Measurements from ENCODE around the gene TEC. TPM values are rescaled to one million over a fixed set of nuclear protein-coding genes. Genes with fewer than 3 reads are reported as not detected.

TEC gene
- total RNA-seq, 1 donor from 2014 or later: 0.35 TPM

DNA sequence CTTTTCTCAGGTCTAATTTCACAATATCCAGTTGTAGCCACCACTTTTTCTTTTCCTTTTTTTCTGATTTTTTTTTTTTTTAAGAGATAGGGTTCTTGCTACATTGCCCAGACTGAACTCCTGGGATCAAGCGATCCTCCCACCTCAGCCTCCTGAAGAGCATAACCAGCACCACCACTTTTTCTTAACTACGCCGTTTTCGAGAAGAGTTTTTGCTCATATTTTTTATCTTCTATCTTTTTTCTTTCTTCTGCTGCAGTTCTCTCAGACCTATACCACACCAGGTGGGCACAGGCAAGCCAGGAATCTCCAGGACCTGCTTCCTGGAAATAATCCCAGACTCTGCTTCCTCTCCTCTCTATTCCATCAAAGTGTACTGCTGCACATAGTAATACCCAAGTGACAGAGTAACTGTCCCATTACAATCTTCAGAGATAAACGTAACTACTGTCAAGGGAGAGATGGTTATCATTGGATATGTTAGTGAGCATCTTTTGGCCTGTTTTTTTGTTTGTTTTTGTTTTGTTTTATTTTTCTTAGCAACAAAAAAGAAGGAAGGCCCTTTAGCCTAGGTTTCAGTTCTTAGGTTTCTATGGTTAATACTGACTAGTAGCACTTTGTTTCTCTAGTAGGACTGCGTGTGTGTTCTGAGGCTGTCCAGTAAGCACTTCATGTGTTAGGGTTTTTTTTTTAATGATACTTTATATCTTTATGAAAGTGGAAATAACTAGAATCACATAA lies 76.4 kb downstream of the TEC start:
- no peaks in the 10 kb centered on the region for H3K4me1 Mint-ChIP-seq (ENCODE audit: low read depth)
- no peak for DNase-seq (ENCODE audit: low spot score)
- H3K27ac Mint-ChIP-seq (ENCODE audit: unreplicated experiment): no peak overlapping the region
- no peaks in the 10 kb centered on the region for H3K36me3 Mint-ChIP-seq (ENCODE audit: low read depth)
- peaks cover 43% of the 10 kb centered on the region for H3K27me3 Mint-ChIP-seq (ENCODE audit: low read depth)
- no peak overlapping the region for H3K4me3 Mint-ChIP-seq (ENCODE audit: unreplicated experiment)
- TF ChIP-seq, protein P1, sequence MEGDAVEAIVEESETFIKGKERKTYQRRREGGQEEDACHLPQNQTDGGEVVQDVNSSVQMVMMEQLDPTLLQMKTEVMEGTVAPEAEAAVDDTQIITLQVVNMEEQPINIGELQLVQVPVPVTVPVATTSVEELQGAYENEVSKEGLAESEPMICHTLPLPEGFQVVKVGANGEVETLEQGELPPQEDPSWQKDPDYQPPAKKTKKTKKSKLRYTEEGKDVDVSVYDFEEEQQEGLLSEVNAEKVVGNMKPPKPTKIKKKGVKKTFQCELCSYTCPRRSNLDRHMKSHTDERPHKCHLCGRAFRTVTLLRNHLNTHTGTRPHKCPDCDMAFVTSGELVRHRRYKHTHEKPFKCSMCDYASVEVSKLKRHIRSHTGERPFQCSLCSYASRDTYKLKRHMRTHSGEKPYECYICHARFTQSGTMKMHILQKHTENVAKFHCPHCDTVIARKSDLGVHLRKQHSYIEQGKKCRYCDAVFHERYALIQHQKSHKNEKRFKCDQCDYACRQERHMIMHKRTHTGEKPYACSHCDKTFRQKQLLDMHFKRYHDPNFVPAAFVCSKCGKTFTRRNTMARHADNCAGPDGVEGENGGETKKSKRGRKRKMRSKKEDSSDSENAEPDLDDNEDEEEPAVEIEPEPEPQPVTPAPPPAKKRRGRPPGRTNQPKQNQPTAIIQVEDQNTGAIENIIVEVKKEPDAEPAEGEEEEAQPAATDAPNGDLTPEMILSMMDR (IDR thresholded peaks at IDR 0.05): no peak
- no peaks in the 10 kb centered on the region for H3K9me3 Mint-ChIP-seq (ENCODE audit: low read depth)

DNA sequence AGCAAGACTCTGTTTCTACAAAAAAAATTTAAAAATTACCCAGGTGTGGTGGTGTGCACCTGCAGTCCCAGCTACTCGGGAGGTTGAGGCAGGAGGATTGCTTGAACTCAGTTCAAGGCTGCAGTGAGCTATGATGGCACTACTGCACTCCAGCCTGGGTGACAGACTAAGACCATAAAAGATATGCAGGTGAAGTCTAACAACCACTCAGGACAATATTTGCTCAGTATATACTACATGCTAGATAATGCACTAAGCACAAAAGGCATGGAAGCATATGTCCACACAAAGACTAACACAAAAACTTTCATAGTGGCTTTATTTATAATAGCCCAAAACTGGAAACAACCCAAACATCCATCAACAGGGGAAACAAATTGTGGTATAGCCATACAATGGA lies 77.9 kb downstream of the TEC start:
- TF ChIP-seq, protein P1 (IDR thresholded peaks at IDR 0.05): no peak
- no peak for DNase-seq (ENCODE audit: low spot score)
- H3K27me3 Mint-ChIP-seq (ENCODE audit: low read depth): peaks cover 33% of the 10 kb centered on the region
- no peak overlapping the region for H3K4me3 Mint-ChIP-seq (ENCODE audit: unreplicated experiment)
- no peaks in the 10 kb centered on the region for H3K36me3 Mint-ChIP-seq (ENCODE audit: low read depth)
- no peaks in the 10 kb centered on the region for H3K9me3 Mint-ChIP-seq (ENCODE audit: low read depth)
- H3K4me1 Mint-ChIP-seq (ENCODE audit: low read depth): no peaks in the 10 kb centered on the region
- no peak overlapping the region for H3K27ac Mint-ChIP-seq (ENCODE audit: unreplicated experiment)

DNA sequence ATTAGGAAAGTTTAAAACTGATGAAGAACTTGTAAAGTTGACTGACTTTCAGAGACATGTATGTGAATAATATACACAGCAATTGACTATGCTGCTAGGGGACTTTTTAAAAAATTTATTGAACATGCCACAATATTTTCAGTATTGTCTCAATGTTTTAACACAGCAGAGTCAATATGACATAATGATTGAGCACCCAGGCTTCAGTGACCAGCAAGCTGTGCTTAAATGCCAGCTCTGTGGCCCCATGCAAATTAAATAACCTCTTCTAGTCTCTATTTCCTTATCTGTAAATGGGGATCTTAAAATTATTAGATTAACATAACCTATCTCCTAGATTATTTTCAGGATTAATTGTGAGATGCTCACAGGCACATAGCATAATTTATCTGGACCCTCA lies 78.8 kb downstream of the TEC start:
- Mint-ChIP-seq H3K27me3 (ENCODE audit: low read depth) (peaks cover 33% of the 10 kb centered on the region), H3K9me3 (ENCODE audit: low read depth) (no peaks in the 10 kb centered on the region)

DNA sequence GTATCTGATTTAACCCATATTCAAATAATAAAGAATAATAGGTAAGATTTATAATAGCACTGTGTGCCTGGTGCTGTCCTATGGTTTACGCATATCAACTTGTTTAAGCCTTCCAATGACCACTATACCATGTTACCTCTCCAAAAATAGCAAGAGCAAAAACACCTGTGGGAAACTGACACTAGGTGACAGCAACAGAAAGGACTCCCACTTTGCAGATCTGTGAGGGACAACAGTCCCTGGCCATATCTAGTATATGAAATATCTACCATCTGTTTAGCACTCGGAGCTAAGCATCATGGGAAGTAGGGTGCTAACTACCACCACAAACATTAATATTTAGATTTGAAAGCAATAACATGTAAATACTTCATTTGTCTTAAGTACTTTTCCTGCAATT lies 79.9 kb downstream of the TEC start:
- H3K4me1 Mint-ChIP-seq (ENCODE audit: low read depth): peaks cover 4% of the 10 kb centered on the region
- TF ChIP-seq, protein P1 (IDR thresholded peaks at IDR 0.05): no peak
- no peak overlapping the region for H3K4me3 Mint-ChIP-seq (ENCODE audit: unreplicated experiment)
- H3K27ac Mint-ChIP-seq (ENCODE audit: unreplicated experiment): no peak overlapping the region
- H3K27me3 Mint-ChIP-seq (ENCODE audit: low read depth): peaks cover 30% of the 10 kb centered on the region
- no peaks in the 10 kb centered on the region for H3K9me3 Mint-ChIP-seq (ENCODE audit: low read depth)
- no peak for DNase-seq (ENCODE audit: low spot score)
- no peaks in the 10 kb centered on the region for H3K36me3 Mint-ChIP-seq (ENCODE audit: low read depth)

More for the DNA sequence above, 78.8 kb downstream of the TEC start:
- H3K27ac Mint-ChIP-seq (ENCODE audit: unreplicated experiment): no peak overlapping the region
- no peaks in the 10 kb centered on the region for H3K36me3 Mint-ChIP-seq (ENCODE audit: low read depth)
- TF ChIP-seq, protein P1 (IDR thresholded peaks at IDR 0.05): no peak
- H3K4me1 Mint-ChIP-seq (ENCODE audit: low read depth): no peaks in the 10 kb centered on the region
- DNase-seq (ENCODE audit: low spot score): no peak
- no peak overlapping the region for H3K4me3 Mint-ChIP-seq (ENCODE audit: unreplicated experiment)

DNA sequence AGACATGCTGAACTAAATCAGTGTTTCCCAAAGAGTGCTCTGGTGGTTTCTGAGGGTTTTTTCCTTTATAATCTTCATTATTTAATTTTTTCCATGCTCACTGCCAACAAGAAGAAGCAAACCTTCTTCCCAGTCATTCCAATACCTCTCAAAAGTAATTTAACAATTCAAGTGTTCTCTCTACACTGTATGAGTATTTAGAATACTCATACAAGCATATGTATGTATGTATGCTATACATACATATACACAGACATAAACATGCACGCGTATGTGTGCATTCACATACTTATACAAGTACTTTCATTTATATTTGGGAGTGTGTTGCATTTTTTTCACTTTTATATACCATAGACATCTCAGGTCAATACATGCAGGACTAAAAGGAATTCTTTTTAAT lies 81.2 kb downstream of the TEC start:
- TF ChIP-seq, protein P1 (IDR thresholded peaks at IDR 0.05): no peak
- no peaks in the 10 kb centered on the region for H3K36me3 Mint-ChIP-seq (ENCODE audit: low read depth)
- H3K4me1 Mint-ChIP-seq (ENCODE audit: low read depth): peaks cover 4% of the 10 kb centered on the region
- no peaks in the 10 kb centered on the region for H3K9me3 Mint-ChIP-seq (ENCODE audit: low read depth)
- H3K4me3 Mint-ChIP-seq (ENCODE audit: unreplicated experiment): no peak overlapping the region
- no peak for DNase-seq (ENCODE audit: low spot score)
- no peak overlapping the region for H3K27ac Mint-ChIP-seq (ENCODE audit: unreplicated experiment)
- H3K27me3 Mint-ChIP-seq (ENCODE audit: low read depth): peaks cover 24% of the 10 kb centered on the region
